IMR-90 (cell line): ENCODE measurements around the gene ANKRD40. TPM values are rescaled to one million over a fixed set of nuclear protein-coding genes. Genes with fewer than 3 reads are reported as not detected.
A peak's percentile ranks its signal among the peaks of the same experiment; 100 is the strongest.

Experiments used
- ATAC-seq: fragments of 200-7000 bp; cut with Tn5 transposase; 2 replicates; pipeline ENCODE4 v1.9.1; 2020; ENCODE audit warnings: low read depth, mild to moderate bottlenecking, moderate library complexity
- BruUV-seq: library from RNA; stranded (reverse); fragments of 400-500 nt; replicated peaks from 2 replicates; lab custom pipeline; 2021; lab: Mats Ljungman, UMichigan
- CTCF ChIA-PET: fragments of 300-600 bp; formaldehyde crosslinking; extraction: SDS; loops from one replicate; lab custom pipeline; 2021; ENCODE audit warnings: antibody characterized with exemption; lab: Yijun Ruan, JAX
- POLR2A ChIA-PET: fragments of 300-600 bp; sonication (Branson Sonifier 250); formaldehyde crosslinking; loops from one replicate; lab custom pipeline; 2022; ENCODE audit warnings: antibody characterized with exemption; ENCODE audit not compliant: unreplicated experiment; lab: Charles Lee
- DNase-seq: peaks from one replicate; pipeline ENCODE4 v3.0.0; 2013
- H2AFZ ChIP-seq: replicated peaks from 2 replicates; pipeline ENCODE3; 2013; ENCODE audit warnings: low read length, mild to moderate bottlenecking; ENCODE audit not compliant: poor library complexity
- H2AK5ac ChIP-seq: 2 replicates; pipeline ENCODE4 v1.6.1; 2013; ENCODE audit warnings: low read depth, low read length, inconsistent platforms
- H2AK9ac ChIP-seq: replicated peaks from 2 replicates; pipeline ENCODE3; 2013; ENCODE audit warnings: mild to moderate bottlenecking, low read depth, low read length, moderate library complexity; ENCODE audit not compliant: poor library complexity
- H2BK120ac ChIP-seq: 2 replicates; pipeline ENCODE4 v1.6.1; 2013; ENCODE audit warnings: low read depth, low read length, inconsistent platforms
- H2BK15ac ChIP-seq: 3 replicates; pipeline ENCODE4 v1.6.1; 2013; ENCODE audit warnings: low read depth, low read length, inconsistent platforms
- H2BK20ac ChIP-seq: 2 replicates; pipeline ENCODE4 v1.6.1; 2013; ENCODE audit warnings: low read depth, mild to moderate bottlenecking, inconsistent platforms, low read length, moderate library complexity
- H2BK5ac ChIP-seq: 2 replicates; pipeline ENCODE4 v1.6.1; 2013; ENCODE audit warnings: mild to moderate bottlenecking, low read depth, low read length, inconsistent platforms; ENCODE audit not compliant: poor library complexity, severe bottlenecking
- H3K14ac ChIP-seq: replicated peaks from 2 replicates; pipeline ENCODE4 v1.6.1; 2013; ENCODE audit warnings: low read depth, low read length, inconsistent platforms
- H3K18ac ChIP-seq: 2 replicates; pipeline ENCODE4 v1.6.1; 2013; ENCODE audit warnings: low read depth, low read length, control low read depth
- H3K23ac ChIP-seq: 2 replicates; pipeline ENCODE4 v1.6.1; 2013; ENCODE audit warnings: low read depth, low read length, inconsistent platforms
- H3K27ac ChIP-seq: 2 replicates; pipeline ENCODE4 v1.5.1; 2013; ENCODE audit warnings: mild to moderate bottlenecking, control low read depth, low read length; ENCODE audit not compliant: insufficient read depth
- H3K27me3 ChIP-seq: 2 replicates; pipeline ENCODE4 v1.6.1; 2013; ENCODE audit warnings: low read length; ENCODE audit not compliant: control insufficient read depth, insufficient read depth
- H3K36me3 ChIP-seq: 2 replicates; pipeline ENCODE4 v1.6.1; 2013; ENCODE audit warnings: low read length, mixed read lengths; ENCODE audit not compliant: control insufficient read depth, insufficient read depth
- H3K4ac ChIP-seq: 2 replicates; pipeline ENCODE4 v1.6.1; 2013; ENCODE audit warnings: low read depth, low read length, inconsistent platforms
- H3K4me1 ChIP-seq: 2 replicates; pipeline ENCODE4 v1.6.1; 2013; ENCODE audit warnings: low read length, mixed read lengths; ENCODE audit not compliant: control insufficient read depth, insufficient read depth
- H3K4me2 ChIP-seq: 2 replicates; pipeline ENCODE4 v1.6.1; 2013; ENCODE audit warnings: low read depth, mild to moderate bottlenecking, control low read depth, low read length, moderate library complexity
- H3K4me3 ChIP-seq: 2 replicates; pipeline ENCODE4 v1.5.1; 2013; ENCODE audit warnings: low read depth, mild to moderate bottlenecking, control low read depth, low read length, moderate library complexity; ENCODE audit not compliant: insufficient read depth
- H3K56ac ChIP-seq: 2 replicates; pipeline ENCODE4 v1.6.1; 2013; ENCODE audit warnings: low read length, inconsistent platforms; ENCODE audit not compliant: insufficient read depth; ENCODE audit errors: extremely low read depth
- H3K79me1 ChIP-seq, 2 experiments: 2 replicates each; pipeline ENCODE4 v1.6.1; 2013; ENCODE audit warnings: low read length in 2 of 2, inconsistent platforms in 1 of 2, low read depth in 1 of 2
- H3K9ac ChIP-seq: 2 replicates; pipeline ENCODE4 v1.6.1; 2013; ENCODE audit warnings: low read depth, low read length, control low read depth
- H3K9me1 ChIP-seq: 2 replicates; pipeline ENCODE4 v1.6.1; 2013; ENCODE audit warnings: low read length, inconsistent platforms; ENCODE audit not compliant: insufficient read depth
- H3K9me3 ChIP-seq: 2 replicates; pipeline ENCODE4 v1.6.1; 2013; ENCODE audit warnings: low read length; ENCODE audit not compliant: control insufficient read depth, insufficient read depth
- H4K20me1 ChIP-seq: 2 replicates; pipeline ENCODE4 v1.6.1; 2013; ENCODE audit warnings: low read length, inconsistent platforms; ENCODE audit not compliant: insufficient read depth
- H4K5ac ChIP-seq: 2 replicates; pipeline ENCODE4 v1.6.1; 2013; ENCODE audit warnings: mild to moderate bottlenecking, low read depth, low read length, control low read depth
- H4K8ac ChIP-seq, 2 experiments: 2 replicates each; pipeline ENCODE4 v1.6.1; 2013; ENCODE audit warnings: low read depth in 2 of 2, low read length in 2 of 2, control low read depth in 1 of 2, inconsistent platforms in 1 of 2
- H4K91ac ChIP-seq: 2 replicates; pipeline ENCODE4 v1.6.1; 2013; ENCODE audit warnings: low read depth, low read length, inconsistent platforms; ENCODE audit not compliant: insufficient read depth
- BHLHE40 ChIP-seq: fragments of 150-350 bp; IDR thresholded peaks from 2 replicates; pipeline ENCODE4 v1.6.1; 2016; ENCODE audit warnings: mild to moderate bottlenecking, low read depth, low read length
- CEBPB ChIP-seq: IDR thresholded peaks from 2 replicates; pipeline ENCODE4 v1.6.1; 2012; ENCODE audit warnings: low read depth, low read length, improper control_type of control experiment
- CHD1 ChIP-seq: IDR thresholded peaks from 2 replicates; pipeline ENCODE4 v1.6.1; 2012; ENCODE audit warnings: low read depth, low read length, improper control_type of control experiment
- FOS ChIP-seq: fragments of 150-350 bp; IDR thresholded peaks from 2 replicates; pipeline ENCODE4 v1.6.1; 2016; ENCODE audit warnings: low read depth, low read length
- MAZ ChIP-seq: IDR thresholded peaks from 2 replicates; pipeline ENCODE4 v1.6.1; 2012; ENCODE audit warnings: low read depth, mild to moderate bottlenecking, low read length, improper control_type of control experiment, moderate library complexity, borderline replicate concordance
- MXI1 ChIP-seq: IDR thresholded peaks from 2 replicates; pipeline ENCODE4 v1.6.1; 2012; ENCODE audit warnings: low read depth, mild to moderate bottlenecking, low read length, moderate library complexity, borderline replicate concordance
- NFE2L2 ChIP-seq: fragments of 150-350 bp; IDR thresholded peaks from 2 replicates; pipeline ENCODE4 v1.6.1; 2016; ENCODE audit warnings: low read depth, mild to moderate bottlenecking, low read length
- POLR2A ChIP-seq: IDR thresholded peaks from 2 replicates; pipeline ENCODE4 v1.6.1; 2012; ENCODE audit warnings: mild to moderate bottlenecking, low read depth, low read length
- RAD21 ChIP-seq: IDR thresholded peaks from 2 replicates; pipeline ENCODE4 v1.6.1; 2012; ENCODE audit warnings: low read length, improper control_type of control experiment
- RCOR1 ChIP-seq: IDR thresholded peaks from 2 replicates; pipeline ENCODE4 v1.6.1; 2012; ENCODE audit warnings: mild to moderate bottlenecking, low read length, improper control_type of control experiment; ENCODE audit not compliant: insufficient replicate concordance
- RFX5 ChIP-seq: IDR thresholded peaks from 2 replicates; pipeline ENCODE4 v1.8.0; 2012; ENCODE audit warnings: low read depth, mild to moderate bottlenecking, low read length, moderate library complexity
- WGBS, 2 experiments: methylation state at CpG; one replicate each; pipeline versions ENCODE4 v1.1.5 to v1.1.7; 2013; ENCODE audit warnings: missing lambda C conversion rate in 2 of 2; ENCODE audit not compliant: insufficient read length in 1 of 2; ENCODE audit errors: extremely low coverage in 2 of 2; 5-methylcytosine and 5-hydroxymethylcytosine counted together
- dilution Hi-C: fragments of 300-500 bp; cut with HindIII; formaldehyde crosslinking; loops from one replicate; pipeline ENCODE4 v1.14.3; 2018; ENCODE audit warnings: low sequenced_read_pairs; ENCODE audit not compliant: unreplicated experiment
- in situ Hi-C: fragments of 300-500 bp; cut with MboI; formaldehyde crosslinking; loops from 3 replicates; pipeline ENCODE4 v1.14.3; 2019; ENCODE audit warnings: low sequenced_read_pairs, inconsistent platforms, mixed read lengths
- intact Hi-C: fragments of 100-400 bp; cut with micrococcal nuclease; formaldehyde crosslinking; loops from 2 replicates; pipeline ENCODE4 v1.10.0; 2022
- polyA plus RNA-seq, 3 experiments: library from polyadenylated mRNA; depleted of rRNA; stranded (reverse); fragments of >200 nt; gene quantifications; 2 replicates each; pipeline ENCODE4 v1.2.3, GENCODE V29; 2012; ENCODE audit warnings: low replicate concordance in 1 of 3
- total RNA-seq: library from RNA; depleted of rRNA; stranded (reverse); fragments of >200 nt; gene quantifications from 2 replicates; pipeline ENCODE4 v1.2.3, GENCODE V29; 2012
- TF ChIP-seq, protein P1 (sequence below): conservative IDR thresholded peaks from 2 replicates; pipeline ENCODE4 v1.5.1; 2012; ENCODE audit warnings: mild to moderate bottlenecking, low read depth, low read length, improper control_type of control experiment
- TF ChIP-seq, protein P2 (sequence below): fragments of 150-350 bp; IDR thresholded peaks from 2 replicates; pipeline ENCODE4 v1.6.1; 2017; ENCODE audit warnings: mild to moderate bottlenecking, antibody characterized with exemption, low read length, low read depth

The ANKRD40 gene
- total and polyA plus RNA-seq, 2 of the 4 experiments (the other 2 are of a cell fraction): 23.4 to 35.8 TPM

DNA sequence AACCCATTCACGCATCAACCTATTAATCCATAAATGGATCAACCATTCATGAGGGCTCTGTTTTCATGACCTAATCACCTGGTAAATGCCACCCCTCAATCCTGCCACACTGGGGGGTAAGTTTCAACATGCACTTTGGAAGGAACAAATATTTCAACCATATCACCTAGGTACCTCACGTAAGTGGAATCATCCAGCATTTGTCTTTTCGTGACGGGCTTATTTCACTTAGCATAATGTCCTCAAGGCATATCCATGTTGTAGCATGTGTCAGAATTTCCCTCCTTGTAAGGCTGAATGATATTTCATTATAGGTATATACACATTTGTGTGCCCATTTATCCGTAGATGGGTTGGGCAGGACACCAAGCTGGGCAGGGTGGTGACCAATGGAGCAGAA is 35.6 kb downstream of the ANKRD40 start:
- Histone ChIP-seq H3K27ac (no peak overlapping the region), H3K9me1 (peaks cover 19% of the 10 kb centered on the region), H3K9me3 (no peaks in the 10 kb centered on the region), H3K27me3 (no peaks in the 10 kb centered on the region), H3K9ac (no peak overlapping the region), H3K14ac (no peak overlapping the region), H2AFZ (no peak overlapping the region), H3K4me2 (no peak overlapping the region), H2AK9ac (no peak overlapping the region), H4K5ac (no peak overlapping the region), H3K56ac (no peak overlapping the region), H4K91ac (no peak overlapping the region), H3K18ac (no peak overlapping the region), H2AK5ac (peak overlapping the region; percentile 51; the same call in 1 of the 2 replicates), H2BK20ac (peak overlapping the region; percentile 40; the same call in 1 of the 2 replicates), H4K8ac (0 out of 4 replicates have a peak overlapping the region, but pooled peaks of 1 of the 2 experiments have one; percentile 1), H2BK5ac (no peak overlapping the region), H2BK120ac (no peak overlapping the region; the same call in 1 of the 2 replicates), H3K4me1 (peaks cover 21% of the 10 kb centered on the region), H2BK15ac (no peak overlapping the region), H3K4me3 (no peak overlapping the region), H3K4ac (peak overlapping the region; percentile 25), H4K20me1 (no peaks in the 10 kb centered on the region), H3K79me1 (peaks cover 0 to 8% of the 10 kb centered on the region in 2 experiments; a peak in 2 of 4 replicates), H3K36me3 (no peaks in the 10 kb centered on the region), H3K23ac (no peak overlapping the region)
- intact Hi-C loops (no loop called here), dilution Hi-C loops (no loop called here), in situ Hi-C loops (no loop called here)
- ChIA-PET POLR2A (no interaction called here), CTCF (interaction anchor here (1.6 kb wide), 1 partner anchor 11 kb away, joined by 4 read pairs; no protein-coding TSS in a partner anchor)
- ATAC-seq (no peak), DNase-seq (no peak)
- no TSS peak for BruUV-seq
- WGBS, 2 experiments: 100% methylated on average over 1 of the region's 5 CpGs; no CpG with 5 or more reads in 1 of the 2 experiments
- no peak for TF ChIP-seq MXI1
- TF ChIP-seq FOS: no peak
- TF ChIP-seq, protein P1, sequence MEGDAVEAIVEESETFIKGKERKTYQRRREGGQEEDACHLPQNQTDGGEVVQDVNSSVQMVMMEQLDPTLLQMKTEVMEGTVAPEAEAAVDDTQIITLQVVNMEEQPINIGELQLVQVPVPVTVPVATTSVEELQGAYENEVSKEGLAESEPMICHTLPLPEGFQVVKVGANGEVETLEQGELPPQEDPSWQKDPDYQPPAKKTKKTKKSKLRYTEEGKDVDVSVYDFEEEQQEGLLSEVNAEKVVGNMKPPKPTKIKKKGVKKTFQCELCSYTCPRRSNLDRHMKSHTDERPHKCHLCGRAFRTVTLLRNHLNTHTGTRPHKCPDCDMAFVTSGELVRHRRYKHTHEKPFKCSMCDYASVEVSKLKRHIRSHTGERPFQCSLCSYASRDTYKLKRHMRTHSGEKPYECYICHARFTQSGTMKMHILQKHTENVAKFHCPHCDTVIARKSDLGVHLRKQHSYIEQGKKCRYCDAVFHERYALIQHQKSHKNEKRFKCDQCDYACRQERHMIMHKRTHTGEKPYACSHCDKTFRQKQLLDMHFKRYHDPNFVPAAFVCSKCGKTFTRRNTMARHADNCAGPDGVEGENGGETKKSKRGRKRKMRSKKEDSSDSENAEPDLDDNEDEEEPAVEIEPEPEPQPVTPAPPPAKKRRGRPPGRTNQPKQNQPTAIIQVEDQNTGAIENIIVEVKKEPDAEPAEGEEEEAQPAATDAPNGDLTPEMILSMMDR: no peak
- TF ChIP-seq, protein P2, sequence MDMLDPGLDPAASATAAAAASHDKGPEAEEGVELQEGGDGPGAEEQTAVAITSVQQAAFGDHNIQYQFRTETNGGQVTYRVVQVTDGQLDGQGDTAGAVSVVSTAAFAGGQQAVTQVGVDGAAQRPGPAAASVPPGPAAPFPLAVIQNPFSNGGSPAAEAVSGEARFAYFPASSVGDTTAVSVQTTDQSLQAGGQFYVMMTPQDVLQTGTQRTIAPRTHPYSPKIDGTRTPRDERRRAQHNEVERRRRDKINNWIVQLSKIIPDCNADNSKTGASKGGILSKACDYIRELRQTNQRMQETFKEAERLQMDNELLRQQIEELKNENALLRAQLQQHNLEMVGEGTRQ: no peak
- no peak for TF ChIP-seq POLR2A
- TF ChIP-seq MAZ: no peak
- TF ChIP-seq NFE2L2: no peak
- TF ChIP-seq BHLHE40: no peak
- TF ChIP-seq RAD21: no peak
- no peak for TF ChIP-seq CEBPB
- TF ChIP-seq RFX5: no peak
- TF ChIP-seq CHD1: no peak
- no peak for TF ChIP-seq RCOR1
